Jurkat, Clone E6-1 (cell line): ENCODE data around the gene ARG2.
"Not testable (repeated sequence)": the region's sequence is repeated elsewhere in the genome, so short reads cannot be mapped to it uniquely, and the experiment has no call there.

ENCODE experiments used
- DNase-seq: peaks from one replicate; pipeline ENCODE4 v3.0.0-alpha.2; 2011; ENCODE audit warnings: low read depth, low spot score
- H3K4me3 ChIP-seq: 2 replicates; pipeline ENCODE4 v1.5.1; 2011; ENCODE audit warnings: mild to moderate bottlenecking, low read length, control low read depth, moderate library complexity

Gene ARG2

DNA sequence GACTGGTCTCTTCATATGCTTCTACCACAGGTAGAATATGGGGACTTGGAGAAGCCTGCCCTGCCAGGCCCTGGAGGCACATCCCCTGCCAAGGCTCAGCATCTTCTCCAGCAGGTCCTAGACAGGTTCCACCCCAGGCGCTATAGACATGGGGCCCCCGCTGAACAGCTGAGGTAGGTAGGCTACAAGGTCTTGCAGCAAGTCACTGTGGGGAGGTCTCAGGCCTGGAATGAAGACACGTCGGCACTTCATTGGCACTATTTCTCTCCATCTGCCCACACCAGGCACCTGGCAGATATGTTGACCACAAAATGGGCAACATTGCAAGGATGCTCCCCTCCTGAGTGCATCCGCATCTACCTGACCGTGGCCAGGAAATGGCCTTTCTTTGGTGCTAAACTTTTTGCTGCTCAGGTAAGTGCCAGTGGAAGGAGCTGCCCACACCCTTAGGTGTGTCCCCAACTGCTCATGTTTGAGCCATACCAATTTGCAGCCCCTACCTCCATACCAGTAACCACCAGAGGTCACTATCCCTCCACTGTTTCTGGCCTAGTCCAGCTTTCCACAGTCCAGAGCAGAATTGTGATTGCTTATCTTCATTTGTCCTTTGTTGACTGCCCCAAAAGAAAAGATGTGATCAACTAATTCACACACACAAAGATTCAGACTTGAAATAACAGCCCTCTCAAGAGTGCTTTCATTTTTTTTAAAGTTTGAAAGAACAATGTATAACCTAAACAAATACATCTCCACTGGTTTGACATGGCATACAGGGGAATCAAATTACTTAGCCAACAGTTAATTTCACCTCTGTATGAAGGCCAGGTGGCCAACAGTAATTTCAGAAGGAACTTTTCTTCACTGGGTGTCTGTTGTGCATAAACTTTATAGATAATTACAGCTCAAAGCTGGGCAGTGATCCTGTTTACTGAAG, 35.7 kb upstream of the ARG2 start:
- DNase-seq = no peak
- H3K4me3 ChIP-seq = no peak overlapping the region

DNA sequence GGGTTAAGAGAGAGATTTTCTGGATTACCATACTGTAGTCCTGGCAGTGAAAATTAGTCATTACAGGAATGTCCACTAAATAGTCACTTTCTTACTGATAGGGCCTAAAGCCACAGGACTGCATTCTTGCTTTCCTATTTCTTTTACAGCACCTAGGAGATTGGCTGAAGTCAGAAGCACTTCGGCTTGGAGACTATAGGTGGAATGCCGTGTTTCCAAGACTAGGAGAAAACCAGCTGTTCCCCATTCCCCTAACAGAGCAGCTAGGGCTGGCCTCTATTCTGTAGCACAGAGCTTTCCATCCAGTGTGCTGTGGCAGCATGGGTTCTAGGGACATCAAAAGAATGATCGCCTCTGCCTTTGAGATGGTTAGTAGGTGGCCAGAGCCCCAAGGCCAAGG, 34.7 kb upstream of the ARG2 start:
- H3K4me3 ChIP-seq = no peak overlapping the region
- no peak for DNase-seq

DNA sequence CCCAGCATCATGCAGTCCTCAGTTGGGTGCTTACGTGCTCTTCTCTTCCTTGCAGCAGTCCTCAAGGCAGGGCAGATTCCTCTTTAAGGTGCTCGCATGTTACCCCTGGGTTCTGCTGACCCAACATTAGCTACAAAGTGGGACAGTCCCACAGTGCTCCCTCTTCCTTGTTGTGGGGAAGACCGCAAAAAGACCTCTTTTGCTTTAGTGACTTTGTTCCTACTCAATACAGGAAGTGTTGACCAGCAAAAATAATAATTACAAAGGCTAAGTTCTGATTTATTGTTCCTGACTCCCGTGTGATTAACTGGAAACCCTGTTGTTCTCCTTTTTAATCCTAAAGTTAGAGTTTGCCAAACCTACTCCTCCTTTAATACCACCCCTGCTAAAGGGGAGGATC, 33.4 kb upstream of the ARG2 start:
- no peak overlapping the region for H3K4me3 ChIP-seq
- DNase-seq = no peak

DNA sequence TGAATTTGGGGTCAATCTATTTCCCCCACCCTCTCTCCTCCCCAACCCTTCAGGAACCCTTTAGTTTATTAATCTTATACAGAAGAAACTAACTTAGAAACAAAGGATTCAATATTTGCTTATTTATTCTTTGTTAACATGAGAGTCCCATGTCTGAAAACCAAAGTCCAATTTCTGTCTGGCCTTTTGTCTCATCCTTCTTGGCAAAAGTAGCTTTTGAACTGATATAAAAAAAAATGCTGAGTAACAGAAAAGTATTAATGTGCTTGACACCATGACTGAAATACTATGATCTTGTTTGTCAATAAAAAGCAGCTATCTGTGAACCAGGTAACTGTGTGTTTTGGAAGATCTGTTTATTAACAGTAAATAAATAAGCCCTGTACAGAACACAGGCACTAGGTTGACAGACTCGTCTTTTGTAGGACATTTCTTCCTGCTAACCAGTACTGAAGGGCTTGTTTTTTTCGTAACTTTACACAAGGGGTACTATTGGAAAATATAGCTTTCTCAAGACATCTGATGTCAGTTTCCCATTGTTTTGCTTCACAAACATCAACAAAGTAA, 30.4 kb upstream of the ARG2 start:
- H3K4me3 ChIP-seq = no peak overlapping the region
- no peak for DNase-seq

DNA sequence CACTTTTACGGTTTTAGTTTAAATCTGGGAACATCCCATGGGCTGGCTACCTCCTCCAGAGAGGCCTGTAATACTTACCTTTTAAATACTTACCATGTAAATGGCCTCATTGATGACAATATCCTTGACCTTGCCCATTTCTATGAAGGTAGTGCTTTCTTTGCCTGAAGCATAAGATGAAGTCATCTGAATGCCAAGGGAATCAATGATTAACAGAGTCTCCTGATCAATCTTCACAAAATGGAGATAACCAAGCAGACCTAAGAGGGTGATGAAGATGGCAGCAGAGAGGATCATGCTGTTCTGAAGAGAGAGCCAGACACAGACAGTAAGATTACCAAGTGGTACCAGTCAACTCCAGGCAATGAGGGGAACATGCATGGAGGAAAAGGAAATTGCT, 26.1 kb upstream of the ARG2 start:
- not testable (repeated sequence) for H3K4me3 ChIP-seq, DNase-seq

DNA sequence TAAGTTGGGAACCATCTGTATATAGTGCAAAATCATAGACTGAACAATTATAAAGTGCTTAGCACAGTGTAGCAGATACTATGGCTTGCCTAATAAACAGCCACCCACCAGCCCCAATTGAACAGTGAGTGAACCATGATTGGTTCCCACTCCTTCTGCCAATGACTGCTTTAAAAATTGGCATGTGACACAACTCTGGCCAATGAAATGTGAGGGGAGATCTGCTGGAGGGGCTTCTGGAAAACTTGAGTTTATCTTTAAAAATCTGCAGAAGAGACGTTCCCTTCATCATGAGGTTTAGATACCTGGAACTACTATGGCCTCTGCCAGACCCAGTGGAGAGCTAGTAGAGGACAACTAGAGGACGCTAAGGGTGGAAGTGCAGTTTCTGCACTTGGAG, 24.3 kb upstream of the ARG2 start:
- DNase-seq = no peak
- no peak overlapping the region for H3K4me3 ChIP-seq

DNA sequence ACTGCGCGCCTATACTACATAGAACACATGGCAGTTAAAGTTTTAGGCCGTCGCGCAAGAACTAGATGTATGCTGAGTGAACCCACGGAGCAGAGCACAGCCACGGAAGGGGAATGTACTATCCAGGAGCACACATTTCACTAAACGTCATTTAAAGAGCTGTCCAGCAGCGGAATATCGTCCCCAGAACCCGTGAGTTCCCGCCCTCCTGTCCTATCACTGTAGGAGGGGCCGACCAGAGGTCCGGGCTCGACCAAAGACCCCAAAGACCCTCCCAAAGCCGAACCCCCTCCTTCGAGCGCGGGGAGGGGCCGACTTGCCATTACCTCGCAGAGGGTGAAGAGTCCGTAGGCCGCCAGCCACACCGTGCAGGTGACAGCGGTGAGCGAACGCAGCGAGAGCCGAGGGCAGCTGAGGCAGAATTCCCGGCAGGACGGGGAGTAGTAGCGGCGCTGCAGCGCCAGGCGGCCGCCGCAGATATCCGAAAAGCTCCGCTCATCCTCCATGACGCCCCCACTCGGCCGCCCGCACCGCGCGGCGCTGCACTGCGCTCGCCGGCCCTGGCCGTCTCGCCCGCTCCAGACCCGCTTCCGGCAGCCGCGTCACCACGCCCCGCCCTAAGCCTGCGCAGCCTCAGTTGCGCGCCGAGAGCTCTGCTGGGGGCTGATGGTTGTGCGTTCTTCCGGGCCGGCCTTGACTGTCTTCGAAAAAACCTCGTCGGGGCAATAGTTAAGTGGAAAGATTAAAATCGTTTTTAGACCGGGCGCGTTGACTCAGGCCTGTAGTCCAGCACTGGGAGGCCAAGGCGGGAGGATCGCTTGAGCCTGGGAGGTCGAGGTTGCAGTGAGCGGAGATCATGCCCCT, 19.8 kb upstream of the ARG2 start, which contains the start of gene PIGH:
Gene PIGH, minus strand, starts transcription at position 571 of the 864 bp plus-strand sequence. Its CDS starts 65 bp downstream, at position 506.
- H3K4me3 ChIP-seq = peak within 1 kb of the TSS; percentile 88
- DNase-seq = peak; percentile 82

DNA sequence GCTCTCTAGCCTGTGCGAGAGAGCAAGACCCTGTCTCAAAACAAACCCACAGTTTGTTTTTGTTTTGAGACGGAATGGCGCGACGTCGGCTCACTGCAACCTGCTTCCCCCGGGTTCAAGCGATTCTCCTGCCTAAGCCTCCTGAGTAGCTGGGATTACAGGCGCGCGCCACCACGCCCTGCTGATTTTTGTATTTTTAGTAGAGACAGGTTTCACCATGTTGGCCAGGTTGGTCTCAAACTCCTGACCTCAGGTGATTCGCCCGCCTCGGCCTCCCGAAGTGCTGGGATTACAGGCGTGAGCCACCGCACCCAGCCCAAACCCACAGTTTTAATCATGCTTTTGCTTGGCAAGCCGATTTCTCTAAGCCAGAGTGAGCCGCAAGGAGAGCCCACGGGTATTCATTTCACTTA, 19.2 kb upstream of the ARG2 start:
- DNase-seq = not testable (repeated sequence)
- H3K4me3 ChIP-seq = peak overlapping the region; percentile 88

DNA sequence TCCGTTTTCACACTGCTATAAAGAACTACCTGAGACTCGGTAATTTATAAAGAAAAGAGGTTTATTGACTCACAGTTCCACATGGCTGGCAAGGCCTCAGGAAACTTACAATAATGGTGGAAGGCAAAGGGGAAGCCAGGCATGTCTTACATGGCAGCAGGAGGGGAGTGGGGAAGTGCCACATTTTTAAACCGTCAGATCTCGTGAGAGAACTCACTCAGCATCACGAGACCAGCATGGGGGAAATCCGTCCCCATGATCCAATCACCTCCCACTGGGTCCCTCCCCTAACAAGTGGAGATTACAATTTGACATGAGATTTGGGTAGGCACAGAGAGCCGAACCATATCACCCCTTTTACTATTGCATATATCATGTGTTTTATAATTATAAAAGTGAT, 17.6 kb upstream of the ARG2 start:
- H3K4me3 ChIP-seq = no peak overlapping the region
- no peak for DNase-seq

DNA sequence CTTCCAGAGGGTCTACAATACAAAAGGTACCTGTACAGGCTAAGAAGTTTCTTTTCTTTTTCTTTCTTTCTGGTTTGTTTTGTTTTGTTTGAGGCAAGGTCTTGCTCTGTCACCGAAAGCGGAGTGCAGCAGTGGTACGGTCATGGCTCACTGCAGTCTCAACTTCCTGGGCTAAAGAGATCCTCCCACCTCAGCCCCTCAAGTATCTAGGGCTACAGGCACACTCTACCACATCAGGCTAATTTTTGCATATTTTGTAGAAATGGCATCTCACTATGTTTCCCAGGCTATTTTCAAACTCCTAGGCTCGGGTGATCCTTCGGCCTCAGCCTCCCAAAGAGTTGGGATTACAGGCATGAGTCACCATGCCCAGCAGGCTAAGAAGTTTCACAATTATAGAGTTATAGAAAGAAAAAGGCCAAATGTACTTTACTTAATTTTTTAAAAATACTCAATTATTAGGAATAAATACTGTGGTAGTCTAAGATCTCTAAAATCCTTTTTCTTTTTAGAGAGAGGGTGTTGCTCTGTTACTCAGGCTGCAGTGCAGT, 16.6 kb upstream of the ARG2 start:
- H3K4me3 ChIP-seq = no peak overlapping the region

DNA sequence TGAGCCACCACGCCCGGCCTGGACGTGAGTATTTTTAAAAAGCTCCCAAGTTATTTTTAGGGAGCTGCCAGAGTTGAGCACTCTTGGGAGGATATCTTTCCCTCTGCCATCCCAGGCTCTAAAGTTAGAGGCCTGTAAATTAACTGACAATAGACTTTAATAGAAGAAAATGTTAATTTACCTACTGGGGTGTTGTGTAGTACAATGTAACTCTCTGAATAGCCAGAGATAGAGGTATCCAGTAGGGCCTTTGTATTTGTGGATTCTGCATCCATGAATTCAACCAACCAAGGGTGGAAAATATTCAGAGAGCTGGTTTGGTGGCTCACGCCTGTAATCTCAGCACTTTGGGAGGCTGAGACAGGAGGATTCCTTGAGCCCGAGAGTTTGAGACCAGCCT, 12.1 kb upstream of the ARG2 start:
- no peak for DNase-seq
- no peak overlapping the region for H3K4me3 ChIP-seq

More for the DNA sequence above, 16.6 kb upstream of the ARG2 start:
- DNase-seq = no peak

DNA sequence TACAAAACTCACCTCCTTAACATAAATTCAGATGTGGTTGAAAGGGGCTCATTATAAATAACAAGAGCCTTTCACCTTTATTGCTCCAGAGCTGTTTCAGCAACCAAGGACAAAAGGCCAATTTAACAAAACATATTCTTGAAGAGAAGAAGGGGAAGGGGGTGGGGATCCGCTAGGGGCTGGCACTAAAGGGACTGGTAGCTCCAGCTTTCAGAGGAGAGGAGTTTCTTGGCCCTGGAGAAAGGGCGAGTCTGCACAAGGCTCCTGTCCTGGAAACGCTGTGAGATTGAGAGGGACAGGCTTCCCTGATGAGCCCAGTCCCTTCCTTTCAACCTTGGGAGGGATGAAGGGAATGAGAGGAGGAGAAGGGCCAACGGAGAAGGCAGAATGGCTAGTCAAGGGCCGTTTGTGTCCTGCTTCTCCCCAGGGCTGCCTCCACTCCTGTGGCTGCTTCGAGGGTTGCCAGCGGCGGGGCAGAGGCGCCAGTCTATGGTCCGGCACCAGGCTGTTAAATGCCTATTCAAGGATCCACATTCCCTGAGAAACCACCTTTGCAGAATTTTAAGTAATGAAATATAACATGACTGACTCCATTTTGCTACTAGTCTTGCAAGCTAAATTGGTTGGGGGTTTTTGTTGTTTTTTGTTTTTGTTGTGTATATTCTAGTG, 9.9 kb upstream of the ARG2 start:
- no peak overlapping the region for H3K4me3 ChIP-seq
- no peak for DNase-seq

DNA sequence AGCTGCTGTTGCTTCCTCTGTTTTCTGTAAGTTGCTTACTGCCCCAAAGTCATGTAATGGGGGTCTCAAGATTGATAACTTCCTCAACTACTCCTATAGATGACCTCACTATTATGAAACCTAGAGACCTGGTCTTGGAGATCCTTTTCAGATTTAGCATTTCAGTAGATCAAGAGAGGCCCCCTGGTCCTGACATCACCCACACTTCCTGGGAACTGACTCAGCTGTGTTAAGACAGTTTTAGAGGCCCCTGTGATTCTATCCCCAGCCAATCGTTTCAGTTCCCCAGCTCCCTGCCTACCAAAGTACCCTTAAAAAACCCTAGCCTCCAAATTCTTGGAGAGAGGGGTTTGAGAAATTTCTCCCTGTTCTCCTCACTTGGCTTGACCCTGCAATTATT, 9.2 kb upstream of the ARG2 start:
- no peak overlapping the region for H3K4me3 ChIP-seq
- no peak for DNase-seq

DNA sequence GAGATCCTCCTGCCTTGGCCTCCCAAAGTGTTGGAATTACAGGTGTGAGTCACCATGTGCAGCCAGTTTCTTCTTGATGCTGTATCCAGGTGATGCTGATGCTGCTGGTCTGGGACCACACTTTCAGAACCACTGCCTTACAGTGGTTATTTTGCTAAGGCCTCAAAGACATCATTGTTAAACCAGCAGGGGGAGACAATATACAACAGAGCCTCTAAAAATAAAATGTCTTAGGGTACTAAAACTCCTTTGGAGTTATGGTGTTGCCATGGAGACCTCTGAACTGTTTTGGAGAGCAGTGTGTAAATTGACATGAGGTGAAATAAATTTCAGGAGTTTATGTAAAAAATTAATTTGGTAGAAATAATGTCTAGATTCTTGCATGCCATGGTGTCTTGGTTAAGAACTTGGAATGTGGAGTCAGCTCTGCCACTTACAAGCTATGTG, 1.1 kb upstream of the ARG2 start:
- H3K4me3 ChIP-seq = no peak overlapping the region

DNA sequence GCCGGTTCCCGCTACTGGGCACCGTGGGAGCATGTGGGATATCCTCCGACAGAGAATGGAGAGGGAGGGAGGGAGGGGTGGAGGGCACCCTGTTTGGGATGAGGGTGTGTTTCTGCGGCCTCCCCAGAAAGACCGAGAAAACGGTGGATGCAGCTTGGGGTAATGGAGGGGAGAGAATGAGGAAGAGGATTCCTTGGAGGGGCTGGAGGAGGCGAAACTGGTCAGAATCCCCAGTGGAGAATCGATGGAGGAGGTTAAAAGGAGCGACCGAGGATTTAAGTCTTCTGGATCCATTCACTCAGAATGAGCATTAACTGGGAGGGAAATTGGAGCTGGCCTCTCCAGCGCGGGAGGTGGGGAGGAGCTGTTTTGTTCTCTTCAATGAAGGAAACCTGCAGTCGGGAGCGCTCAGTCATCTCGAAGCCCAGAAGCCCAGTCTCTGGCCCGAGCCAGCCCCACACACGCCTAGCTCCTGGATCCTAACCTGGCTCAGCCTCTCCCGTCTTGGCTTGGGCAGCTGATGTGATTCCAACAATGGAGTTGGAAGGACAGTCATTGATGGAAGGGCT, 581 bp downstream of the ARG2 start:
- peak overlapping the region; percentile 65 for H3K4me3 ChIP-seq
- DNase-seq = no peak

More for the DNA sequence above, 1.1 kb upstream of the ARG2 start:
- peak; percentile 77 for DNase-seq

DNA sequence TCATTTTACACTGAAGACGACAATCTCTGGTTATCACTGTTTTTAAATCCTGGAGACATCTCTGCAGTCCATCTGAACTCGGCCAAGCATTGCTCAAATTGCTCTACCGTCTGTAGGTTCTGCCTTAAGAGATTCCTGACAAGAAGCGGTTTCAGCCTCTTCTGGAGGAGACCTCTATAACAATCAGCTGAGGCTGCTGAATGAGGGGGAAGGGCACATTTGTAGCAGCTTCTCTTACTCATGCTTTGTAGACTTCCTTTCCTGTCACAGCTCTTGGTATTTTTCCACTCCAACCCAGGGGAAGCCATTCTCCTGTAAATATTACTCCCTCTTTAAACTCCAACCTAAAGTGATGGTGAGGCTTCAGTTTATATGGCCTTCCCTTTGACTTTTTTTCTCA, 3.0 kb downstream of the ARG2 start:
- peak; percentile 31 for DNase-seq
- no peak overlapping the region for H3K4me3 ChIP-seq

DNA sequence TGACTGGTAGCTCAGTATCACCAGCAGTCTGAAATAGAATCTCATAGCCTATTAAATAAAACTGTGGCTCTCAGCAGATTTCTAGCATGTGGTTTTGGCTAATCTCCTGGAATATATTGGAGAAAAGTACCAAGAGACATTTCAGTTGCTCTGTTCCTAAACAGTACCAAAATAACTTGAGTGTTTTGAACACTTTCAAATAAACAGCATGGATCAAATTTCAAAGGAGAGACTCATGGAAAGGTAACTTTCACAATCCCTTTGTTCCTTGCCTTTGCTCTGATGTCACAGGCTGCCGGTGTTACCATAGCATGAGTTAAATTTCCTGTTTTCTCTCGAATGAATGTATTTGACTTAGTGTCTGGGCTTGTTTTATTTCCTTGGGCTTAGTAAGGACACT, 3.4 kb downstream of the ARG2 start:
- H3K4me3 ChIP-seq = no peak overlapping the region
- no peak for DNase-seq

DNA sequence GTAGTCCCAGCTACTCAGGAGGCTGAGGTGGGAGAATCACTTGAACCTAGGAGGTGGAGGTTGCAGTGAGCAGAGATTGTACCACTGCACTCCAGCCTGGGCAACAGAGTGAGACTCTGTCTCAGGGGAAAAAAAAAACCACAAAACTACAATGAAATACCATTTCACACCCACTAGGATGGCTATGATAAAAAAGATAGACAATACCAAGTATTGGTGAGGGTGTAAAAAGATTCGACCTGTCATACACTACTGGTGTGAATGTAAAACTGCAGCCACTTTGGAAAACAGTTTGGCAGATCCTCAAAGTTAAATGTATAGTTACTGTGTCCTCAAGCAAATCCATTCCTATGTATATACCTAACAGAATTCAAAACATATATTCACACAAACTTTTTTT, 6.4 kb downstream of the ARG2 start:
- not testable (repeated sequence) for DNase-seq

More for the DNA sequence above, 6.4 kb downstream of the ARG2 start:
- H3K4me3 ChIP-seq = not testable (repeated sequence)
